ENCODE results near the gene KCNIP4. TPM values are rescaled to one million over a fixed set of nuclear protein-coding genes. Genes with fewer than 3 reads are reported as not detected.

Gene KCNIP4
- total and polyA plus RNA-seq, 2 of the 4 experiments (the other 2 are of a cell fraction): not detected

DNA sequence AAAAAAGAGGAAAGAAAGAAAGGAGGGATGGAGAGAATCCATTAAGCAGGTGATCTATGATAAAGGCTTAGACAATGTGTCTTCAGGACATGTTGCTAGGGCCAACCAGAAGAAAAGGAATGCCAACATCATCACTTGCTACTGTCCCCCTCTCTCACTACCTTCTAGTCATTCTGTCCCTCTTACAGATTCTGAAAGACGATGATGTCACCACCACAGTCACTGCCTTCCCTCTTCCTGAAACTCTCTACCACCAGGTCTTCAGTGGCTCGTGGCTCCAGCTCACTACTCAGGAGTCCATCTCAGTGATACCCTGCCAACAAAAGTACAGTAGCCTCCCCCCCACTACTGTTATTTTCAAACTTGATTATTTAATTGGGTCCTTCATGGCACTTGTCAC is 64.0 kb downstream of the KCNIP4 start:
- Histone ChIP-seq H3K4me2 (ENCODE audit: low read depth, low read length) (no peak overlapping the region), H3K4ac (ENCODE audit: low read depth, low read length) (no peak overlapping the region), H3K36me3 (ENCODE audit: control insufficient read depth, insufficient read depth, low read length) (no peaks in the 10 kb centered on the region), H3K9me3 (ENCODE audit: control insufficient read depth, insufficient read depth, low read length) (no peaks in the 10 kb centered on the region), H3K27me3 (ENCODE audit: control insufficient read depth, insufficient read depth, low read length) (no peaks in the 10 kb centered on the region), H3K79me1 (ENCODE audit: low read depth in 1 of 2, low read length in 2 of 2) (no peaks in the 10 kb centered on the region), H3K4me3 (ENCODE audit: insufficient read depth, low read depth, low read length) (no peak overlapping the region), H3K18ac (ENCODE audit: low read depth, low read length) (no peak overlapping the region), H3K9me1 (ENCODE audit: insufficient read depth, low read length) (no peaks in the 10 kb centered on the region), H3K23ac (ENCODE audit: low read depth, low read length) (no peak overlapping the region), H3K14ac (replicated peaks; ENCODE audit: low read depth, low read length) (no peak overlapping the region), H2BK20ac (ENCODE audit: low read depth, low read length) (no peak overlapping the region), H2AFZ (replicated peaks; ENCODE audit: low read length, poor library complexity) (no peak overlapping the region), H3K56ac (ENCODE audit: extremely low read depth, insufficient read depth, low read length) (no peak overlapping the region), H3K27ac (ENCODE audit: insufficient read depth, low read length) (no peak overlapping the region), H3K9ac (ENCODE audit: low read depth, low read length) (no peak overlapping the region), H2BK120ac (ENCODE audit: low read depth, low read length) (no peak overlapping the region), H2AK9ac (replicated peaks; ENCODE audit: low read depth, low read length, poor library complexity) (no peak overlapping the region), H4K20me1 (ENCODE audit: insufficient read depth, low read length) (no peaks in the 10 kb centered on the region), H4K5ac (ENCODE audit: low read depth, low read length) (no peak overlapping the region), H4K91ac (ENCODE audit: insufficient read depth, low read depth, low read length) (no peak overlapping the region), H2AK5ac (ENCODE audit: low read depth, low read length) (no peak overlapping the region; the same call in 1 of the 2 replicates), H4K8ac (ENCODE audit: low read depth in 2 of 2, low read length in 2 of 2) (no peak overlapping the region), H3K4me1 (ENCODE audit: control insufficient read depth, insufficient read depth, low read length) (peaks cover 4% of the 10 kb centered on the region), H2BK15ac (ENCODE audit: low read depth, low read length) (no peak overlapping the region), H2BK5ac (ENCODE audit: low read depth, low read length, poor library complexity, severe bottlenecking) (no peak overlapping the region)
- in situ Hi-C loops (cut with MboI; ENCODE audit: low sequenced_read_pairs): no loop called here
- dilution Hi-C loops (cut with HindIII; ENCODE audit: low sequenced_read_pairs, unreplicated experiment): no loop called here
- ATAC-seq (ENCODE audit: low read depth): no peak
- WGBS, 2 experiments (ENCODE audit: extremely low coverage in 2 of 2, insufficient read length in 1 of 2): 83% methylated on average over 1 of the region's 2 CpGs; no CpG with 5 or more reads in 1 of the 2 experiments
- no peak for DNase-seq
- ChIA-PET CTCF (interaction anchor here (1.0 kb wide), 1 partner anchor 94 kb away, joined by 3 read pairs; no protein-coding TSS in a partner anchor), POLR2A (ENCODE audit: unreplicated experiment) (no interaction called here)
- no TSS peak for BruUV-seq (replicated peaks)
- intact Hi-C loops (cut with micrococcal nuclease): loop anchor here (10.0 kb wide), 1 partner anchor 630 kb away; the partner anchor contains the start of gene ADGRA3
- TF ChIP-seq RAD21 (IDR thresholded peaks at IDR 0.05; ENCODE audit: low read length) (no peak), BHLHE40 (IDR thresholded peaks at IDR 0.05; ENCODE audit: low read depth, low read length) (no peak), SMC3 (IDR thresholded peaks at IDR 0.05; ENCODE audit: low read depth, low read length) (no peak), MAZ (IDR thresholded peaks at IDR 0.05; ENCODE audit: borderline replicate concordance, low read depth, low read length) (no peak), RFX5 (IDR thresholded peaks at IDR 0.05; ENCODE audit: low read depth, low read length) (no peak), POLR2A (IDR thresholded peaks at IDR 0.05; ENCODE audit: low read depth, low read length) (no peak), CTCF (conservative IDR thresholded peaks at IDR 0.05; ENCODE audit: low read depth, low read length) (no peak), ELK1 (IDR thresholded peaks at IDR 0.05; ENCODE audit: borderline replicate concordance, low read depth, low read length) (no peak), FOS (IDR thresholded peaks at IDR 0.05; ENCODE audit: low read depth, low read length) (no peak), NFE2L2 (IDR thresholded peaks at IDR 0.05; ENCODE audit: low read depth, low read length) (no peak), CEBPB (IDR thresholded peaks at IDR 0.05; ENCODE audit: low read depth, low read length) (no peak)
